ENCODE data around the gene INTS7.
"Not testable (repeated sequence)": the region's sequence is repeated elsewhere in the genome, so short reads cannot be mapped to it uniquely, and the experiment has no call there.

Gene INTS7

GRCh38 chr1:212053993-212054392 is 18.6 kb upstream of the INTS7 start:
- no peak for TF ChIP-seq POLR2A (IDR thresholded peaks at IDR 0.05; ENCODE audit: low read depth, low read length)
- DNase-seq (ENCODE audit: insufficient read length, low spot score) (no peak), FAIRE-seq (no peak)

- no peak for TF ChIP-seq POLR2A (IDR thresholded peaks at IDR 0.05; ENCODE audit: low read depth, low read length)
- DNase-seq (ENCODE audit: insufficient read length, low spot score) (no peak), FAIRE-seq (no peak)
These were observed 10.6 kb upstream of the INTS7 start for GRCh38 chr1:212045981-212046380.

- FAIRE-seq (no peak), DNase-seq (ENCODE audit: insufficient read length, low spot score) (no peak)
- no peak for TF ChIP-seq POLR2A (IDR thresholded peaks at IDR 0.05; ENCODE audit: low read depth, low read length)
These were observed 9.5 kb upstream of the INTS7 start for GRCh38 chr1:212044851-212045250.

- no peak for FAIRE-seq
- TF ChIP-seq POLR2A (IDR thresholded peaks at IDR 0.05; ENCODE audit: low read depth, low read length): no peak
- DNase-seq (ENCODE audit: insufficient read length, low spot score): no peak
These were observed 7.1 kb upstream of the INTS7 start for GRCh38 chr1:212042436-212042835.

- DNase-seq (ENCODE audit: insufficient read length, low spot score) (no peak), FAIRE-seq (no peak)
- no peak for TF ChIP-seq POLR2A (IDR thresholded peaks at IDR 0.05; ENCODE audit: low read depth, low read length)
These were observed 5.5 kb upstream of the INTS7 start for GRCh38 chr1:212040629-212041412.

GRCh38 chr1:212039622-212040021 is 4.3 kb upstream of the INTS7 start:
- TF ChIP-seq POLR2A (IDR thresholded peaks at IDR 0.05; ENCODE audit: low read depth, low read length): no peak
- FAIRE-seq (no peak), DNase-seq (ENCODE audit: insufficient read length, low spot score) (no peak)

- no peak for TF ChIP-seq POLR2A (IDR thresholded peaks at IDR 0.05; ENCODE audit: low read depth, low read length)
- DNase-seq (ENCODE audit: insufficient read length, low spot score) (no peak), FAIRE-seq (no peak)
These were observed 2.5 kb upstream of the INTS7 start for GRCh38 chr1:212037900-212038299.

- TF ChIP-seq POLR2A (IDR thresholded peaks at IDR 0.05; ENCODE audit: low read depth, low read length): peak; percentile 47
- no peak for DNase-seq (ENCODE audit: insufficient read length, low spot score)
These were observed 663 bp upstream of the INTS7 start for GRCh38 chr1:212035835-212036605.

GRCh38 chr1:212034516-212035122 is 738 bp downstream of the INTS7 start:
- DNase-seq (ENCODE audit: insufficient read length, low spot score) (no peak), FAIRE-seq (no peak)
- no peak for TF ChIP-seq POLR2A (IDR thresholded peaks at IDR 0.05; ENCODE audit: low read depth, low read length)

More at GRCh38 chr1:212035835-212036605, 663 bp upstream of the INTS7 start:
- FAIRE-seq: no peak

- FAIRE-seq (no peak), DNase-seq (ENCODE audit: insufficient read length, low spot score) (peak; percentile 19)
- no peak for TF ChIP-seq POLR2A (IDR thresholded peaks at IDR 0.05; ENCODE audit: low read depth, low read length)
These were observed 4.3 kb downstream of the INTS7 start for GRCh38 chr1:212030936-212031528.

- DNase-seq (ENCODE audit: insufficient read length, low spot score); FAIRE-seq: not testable (repeated sequence)
These were observed 7.6 kb downstream of the INTS7 start for GRCh38 chr1:212027727-212028126.

- no peak for TF ChIP-seq POLR2A (IDR thresholded peaks at IDR 0.05; ENCODE audit: low read depth, low read length)
- DNase-seq (ENCODE audit: insufficient read length, low spot score) (no peak), FAIRE-seq (no peak)
These were observed 10.7 kb downstream of the INTS7 start for GRCh38 chr1:212024469-212025149.

GRCh38 chr1:212022908-212023307 is 12.4 kb downstream of the INTS7 start:
- DNase-seq (ENCODE audit: insufficient read length, low spot score); FAIRE-seq: not testable (repeated sequence)

GRCh38 chr1:212021563-212021962 is 13.8 kb downstream of the INTS7 start:
- no peak for TF ChIP-seq POLR2A (IDR thresholded peaks at IDR 0.05; ENCODE audit: low read depth, low read length)
- DNase-seq (ENCODE audit: insufficient read length, low spot score) (no peak), FAIRE-seq (no peak)
